H1 (cell line): ENCODE data around the gene ZNF175. TPM values are rescaled to one million over a fixed set of nuclear protein-coding genes. Genes with fewer than 3 reads are reported as not detected.

ENCODE experiments used
- CTCF ChIA-PET: fragments of 300-600 bp; sonication (Branson Sonifier 250); formaldehyde crosslinking; loops from one replicate; lab custom pipeline; 2021; ENCODE audit not compliant: partially characterized antibody; lab: Charles Lee
- POLR2A ChIA-PET: fragments of 300-600 bp; sonication (Branson Sonifier 250); formaldehyde crosslinking; loops from one replicate; lab custom pipeline; 2021; ENCODE audit warnings: inconsistent platforms; ENCODE audit not compliant: partially characterized antibody; lab: Charles Lee
- DNase-seq, 2 experiments: peaks; one replicate each; pipeline versions ENCODE4 v3.0.0 to v3.0.0-alpha.2; 2010 to 2022; ENCODE audit warnings: low spot score in 2 of 2, low read depth in 1 of 2, mixed read lengths in 1 of 2
- FAIRE-seq: peaks from 2 replicates; lab custom pipeline; 2011; peaks lifted over from hg19 to GRCh38; lab: Jason Lieb, UNC
- H2AFZ ChIP-seq: 2 replicates; pipeline ENCODE4 v1.8.1; 2012; ENCODE audit warnings: low read length, inconsistent platforms
- H2AK5ac ChIP-seq: 2 replicates; pipeline ENCODE4 v1.6.1; 2013; ENCODE audit warnings: low read depth, low read length
- H2BK120ac ChIP-seq: replicated peaks from 2 replicates; pipeline ENCODE3; 2013; ENCODE audit warnings: low read depth, low read length, inconsistent platforms
- H2BK12ac ChIP-seq: 2 replicates; pipeline ENCODE4 v1.6.1; 2013; ENCODE audit warnings: low read depth, low read length
- H2BK15ac ChIP-seq: 2 replicates; pipeline ENCODE4 v1.6.1; 2013; ENCODE audit warnings: low read length
- H2BK20ac ChIP-seq: 2 replicates; pipeline ENCODE4 v1.6.1; 2013; ENCODE audit warnings: low read length
- H2BK5ac ChIP-seq: 2 replicates; pipeline ENCODE4 v1.6.1; 2013; ENCODE audit warnings: low read depth, low read length
- H3K14ac ChIP-seq: 2 replicates; pipeline ENCODE4 v1.6.1; 2013; ENCODE audit warnings: inconsistent platforms; ENCODE audit not compliant: insufficient read length
- H3K18ac ChIP-seq: 2 replicates; pipeline ENCODE4 v1.6.1; 2013; ENCODE audit warnings: low read length; ENCODE audit errors: extremely low read depth
- H3K23ac ChIP-seq: 2 replicates; pipeline ENCODE4 v1.6.1; 2013; ENCODE audit warnings: inconsistent platforms; ENCODE audit not compliant: insufficient read length
- H3K23me2 ChIP-seq: 2 replicates; pipeline ENCODE4 v1.6.1; 2013; ENCODE audit warnings: low read depth, low read length
- H3K27ac ChIP-seq: 2 replicates; pipeline ENCODE4 v1.6.1; 2011; ENCODE audit warnings: low read depth, low read length, inconsistent platforms
- H3K27me3 ChIP-seq, 4 experiments: replicated peaks in 1 of 4; 1 replicate in 1 of 4; 2 replicates in 3 of 4; pipeline versions ENCODE4 v1.6.1 to v1.8.1; 2011 to 2013; ENCODE audit warnings: low read length in 3 of 4, mild to moderate bottlenecking in 3 of 4, inconsistent platforms in 2 of 4, mixed read lengths in 2 of 4, moderate library complexity in 1 of 4; ENCODE audit not compliant: control insufficient read depth in 3 of 4, insufficient read depth in 3 of 4; ENCODE audit errors: extremely low read depth in 1 of 4
- H3K36me3 ChIP-seq, 4 experiments: 2 replicates each; pipeline versions ENCODE4 v1.6.1 to v1.8.1; 2011 to 2013; ENCODE audit warnings: mild to moderate bottlenecking in 4 of 4, low read length in 3 of 4, moderate library complexity in 2 of 4, control low read depth in 1 of 4, inconsistent platforms in 1 of 4; ENCODE audit not compliant: insufficient read depth in 4 of 4, control insufficient read depth in 2 of 4
- H3K4ac ChIP-seq: replicated peaks from 2 replicates; pipeline ENCODE3; 2013; ENCODE audit warnings: low read length, low read depth, mixed read lengths, inconsistent platforms; ENCODE audit not compliant: insufficient read length
- H3K4me1 ChIP-seq, 4 experiments: replicated peaks in 1 of 4; 1 replicate in 1 of 4; 2 replicates in 3 of 4; pipeline versions ENCODE4 v1.6.1 to v1.8.1; 2011 to 2013; ENCODE audit warnings: low read length in 3 of 4, inconsistent platforms in 2 of 4, mixed read lengths in 1 of 4; ENCODE audit not compliant: insufficient read depth in 4 of 4, control insufficient read depth in 3 of 4
- H3K4me2 ChIP-seq, 2 experiments: 2 replicates each; pipeline versions ENCODE4 v1.6.1 to v1.8.1; 2011 to 2013; ENCODE audit warnings: low read depth in 2 of 2, low read length in 2 of 2, control low read depth in 1 of 2, inconsistent platforms in 1 of 2, mild to moderate bottlenecking in 1 of 2; ENCODE audit not compliant: insufficient read depth in 1 of 2
- H3K4me3 ChIP-seq, 4 experiments: fragments of 200-600, 300-600 bp in 1 of 4; sonication (generic), shearing (Covaris generic), sonication (Bioruptor Twin) in 1 of 4; 2 replicates each; pipeline versions ENCODE4 v1.5.1 to v1.8.1; 2011 to 2016; ENCODE audit warnings: low read length in 4 of 4, low read depth in 3 of 4, control low read depth in 2 of 4, inconsistent platforms in 2 of 4, mild to moderate bottlenecking in 2 of 4, mixed read lengths in 1 of 4, moderate library complexity in 1 of 4; ENCODE audit not compliant: insufficient read depth in 2 of 4; ENCODE audit errors: extremely low read depth in 1 of 4
- H3K56ac ChIP-seq: replicated peaks from 2 replicates; pipeline ENCODE3; 2013; ENCODE audit warnings: low read depth, mild to moderate bottlenecking, mixed read lengths, low read length, inconsistent platforms; ENCODE audit not compliant: insufficient read length
- H3K79me1 ChIP-seq: 2 replicates; pipeline ENCODE4 v1.6.1; 2013; ENCODE audit warnings: low read depth, low read length, control low read depth
- H3K79me2 ChIP-seq, 2 experiments: 2 replicates each; pipeline versions ENCODE4 v1.6.1 to v1.8.1; 2012 to 2013; ENCODE audit warnings: low read length in 2 of 2, mild to moderate bottlenecking in 2 of 2, inconsistent platforms in 1 of 2; ENCODE audit not compliant: insufficient read depth in 2 of 2, control insufficient read depth in 1 of 2
- H3K9ac ChIP-seq, 4 experiments: replicated peaks in 1 of 4; 1 replicate in 1 of 4; 2 replicates in 3 of 4; pipeline versions ENCODE4 v1.6.1 to v1.8.1; 2011 to 2013; ENCODE audit warnings: low read depth in 3 of 4, low read length in 3 of 4, control low read depth in 2 of 4, mild to moderate bottlenecking in 2 of 4, moderate library complexity in 2 of 4, inconsistent platforms in 1 of 4; ENCODE audit errors: extremely low read depth in 1 of 4
- H3K9me3 ChIP-seq, 2 experiments: 2 replicates each; pipeline versions ENCODE4 v1.6.1 to v1.8.1; 2012 to 2013; ENCODE audit warnings: mild to moderate bottlenecking in 2 of 2, moderate library complexity in 2 of 2, control low read depth in 1 of 2, inconsistent platforms in 1 of 2, low read depth in 1 of 2, low read length in 1 of 2, mixed read lengths in 1 of 2; ENCODE audit not compliant: insufficient read depth in 2 of 2
- H4K20me1 ChIP-seq, 2 experiments: replicated peaks in 1 of 2; 2 replicates each; pipeline versions ENCODE3 to v1.8.1; 2011 to 2013; ENCODE audit warnings: inconsistent platforms in 2 of 2, low read length in 2 of 2, mild to moderate bottlenecking in 1 of 2; ENCODE audit not compliant: insufficient read depth in 2 of 2, control insufficient read depth in 1 of 2
- H4K5ac ChIP-seq: 2 replicates; pipeline ENCODE4 v1.6.1; 2013; ENCODE audit warnings: low read length, low read depth, mixed read lengths, inconsistent platforms; ENCODE audit not compliant: insufficient read length
- H4K8ac ChIP-seq: 2 replicates; pipeline ENCODE4 v1.8.0; 2013; ENCODE audit warnings: mild to moderate bottlenecking, moderate library complexity, low read length, inconsistent platforms; ENCODE audit not compliant: insufficient read depth; ENCODE audit errors: extremely low read depth
- H4K91ac ChIP-seq: replicated peaks from 2 replicates; pipeline ENCODE3; 2013; ENCODE audit warnings: low read length, mixed read lengths, inconsistent platforms; ENCODE audit not compliant: insufficient read length
- BACH1 ChIP-seq: IDR thresholded peaks from 2 replicates; pipeline ENCODE4 v1.6.1; 2012; ENCODE audit warnings: low read length, improper control_type of control experiment
- CBX5 ChIP-seq: fragments of 300-800, 300-1000 bp; sonication (generic); IDR thresholded peaks from 2 replicates; pipeline ENCODE4 v1.7.1; 2016; ENCODE audit warnings: antibody characterized with exemption, low read length, low read depth
- CBX8 ChIP-seq: fragments of 300-800, 300-1000 bp; sonication (generic); IDR thresholded peaks from 2 replicates; pipeline ENCODE4 v1.7.1; 2016; ENCODE audit warnings: low read depth, low read length, borderline replicate concordance
- CREB1 ChIP-seq: IDR thresholded peaks from 2 replicates; pipeline ENCODE4 v1.6.1; 2012; ENCODE audit warnings: inconsistent platforms
- POLR2A ChIP-seq, 2 experiments: IDR thresholded peaks; 1 replicate in 1 of 2; 2 replicates in 1 of 2; pipeline ENCODE4 v1.6.1; 2011; ENCODE audit warnings: low read depth in 2 of 2, low read length in 2 of 2, mild to moderate bottlenecking in 2 of 2; ENCODE audit errors: control extremely low read depth in 1 of 2
- RXRA ChIP-seq: IDR thresholded peaks from 2 replicates; pipeline ENCODE4 v1.6.1; 2011; ENCODE audit warnings: low read depth, mild to moderate bottlenecking, low read length, moderate library complexity; ENCODE audit not compliant: insufficient read depth
- SIX5 ChIP-seq: IDR thresholded peaks from 2 replicates; pipeline ENCODE4 v1.6.1; 2011; ENCODE audit warnings: mild to moderate bottlenecking, low read depth, low read length
- USF2 ChIP-seq: IDR thresholded peaks from 2 replicates; pipeline ENCODE4 v1.6.1; 2011; ENCODE audit warnings: low read length, improper control_type of control experiment
- WGBS, 2 experiments: shearing (Covaris generic) in 1 of 2; methylation state at CpG; one replicate each; pipeline versions ENCODE4 v1.1.6 to v1.1.7; 2013 to 2015; ENCODE audit warnings: low lambda C conversion rate in 2 of 2, mixed read lengths in 2 of 2, inconsistent platforms in 1 of 2, low coverage in 1 of 2, missing lambda C conversion rate in 1 of 2; ENCODE audit not compliant: insufficient replicate concordance in 2 of 2, insufficient coverage in 1 of 2, insufficient read length in 1 of 2; ENCODE audit errors: extremely low coverage in 1 of 2, missing lambda C conversion rate in 1 of 2; 5-methylcytosine and 5-hydroxymethylcytosine counted together
- polyA plus RNA-seq, 7 experiments: library from polyadenylated mRNA; depleted of rRNA in 3 of 7; stranded (reverse) in 5 of 7; unstranded in 2 of 7; fragments of >200 nt in 5 of 7; fragments of 200-250 nt in 2 of 7; gene quantifications; 1 replicate in 5 of 7; 2 replicates in 1 of 7; 4 replicates in 1 of 7; pipeline versions ENCODE4 v1.2.1 to v1.2.3, GENCODE V29; 2011 to 2013; ENCODE audit warnings: missing spikeins in 2 of 7, mixed read lengths in 2 of 7
- total RNA-seq: library from RNA; stranded (reverse); fragmentation: NEBNext Ultra II Directional; extraction: Animal tissue kit (Norgen Biotek cat#: 25700); gene quantifications from 2 replicates; pipeline ENCODE4 v1.2.1, GENCODE V29; 2021

ZNF175 gene
- total and polyA plus RNA-seq, 2 of the 8 experiments (the other 6 are each of a cell fraction or from before 2014, with no cell fraction given) = 1.7 to 11.1 TPM

- no peaks in the 10 kb centered on the region for H3K79me2 ChIP-seq
- H2BK20ac ChIP-seq = no peak overlapping the region
- H3K9me3 ChIP-seq = peaks cover 21 to 44% of the 10 kb centered on the region in 2 experiments; a peak in 3 of 4 replicates
- no peaks in the 10 kb centered on the region for H3K79me1 ChIP-seq
- no peak overlapping the region for H2BK12ac ChIP-seq
- no peak overlapping the region for H3K56ac ChIP-seq
- H4K20me1 ChIP-seq = no peaks in the 10 kb centered on the region
- no peak overlapping the region for H2AK5ac ChIP-seq
- no peak overlapping the region for H4K5ac ChIP-seq
- H3K4me3 ChIP-seq = no peak overlapping the region
- no peak overlapping the region for H3K23ac ChIP-seq
- POLR2A ChIA-PET = no interaction called here
- CTCF ChIA-PET = interaction anchor here (0.8 to 1.1 kb wide), 2 partner anchors 35 to 65 kb away, joined by 3 to 4 read pairs; no protein-coding TSS in a partner anchor
- H2BK120ac ChIP-seq = no peak overlapping the region
- no peak overlapping the region for H3K18ac ChIP-seq
- H2BK5ac ChIP-seq = no peak overlapping the region
- H3K27me3 ChIP-seq = no peaks in the 10 kb centered on the region
- no peaks in the 10 kb centered on the region for H3K36me3 ChIP-seq
- WGBS, 2 experiments = 67% methylated on average over 8 of the region's 8 CpGs; no CpG with 5 or more reads in 1 of the 2 experiments
- no peak overlapping the region for H3K14ac ChIP-seq
- no peak overlapping the region for H3K9ac ChIP-seq
- H4K91ac ChIP-seq = no peak overlapping the region
- DNase-seq (no peak), FAIRE-seq (no peak)
- peaks cover 3% of the 10 kb centered on the region; the same call in 1 of the 2 replicates for H3K23me2 ChIP-seq
- H2BK15ac ChIP-seq = no peak overlapping the region
- no peak overlapping the region for H3K27ac ChIP-seq
- no peak overlapping the region for H4K8ac ChIP-seq
- no peak overlapping the region for H3K4me2 ChIP-seq
- H3K4me1 ChIP-seq = no peaks in the 10 kb centered on the region
- TF ChIP-seq CBX5 = no peak
- no peak for TF ChIP-seq CREB1
- TF ChIP-seq CBX8 = no peak
- TF ChIP-seq POLR2A (IDR thresholded peaks at IDR 0.05; ENCODE audit: control extremely low read depth in 1 of 2, low read depth in 2 of 2, low read length in 2 of 2) = no peak
- no peak for TF ChIP-seq SIX5
- no peak for TF ChIP-seq RXRA
- TF ChIP-seq USF2 = no peak
- TF ChIP-seq BACH1 = no peak
- H2AFZ ChIP-seq = no peak overlapping the region
- H3K4ac ChIP-seq = no peak overlapping the region
Measured at GRCh38 chr19:51549533-51550324, 21.4 kb upstream of the ZNF175 start.
